H1 (cell line): ENCODE measurements around the gene PRR22. TPM values are rescaled to one million over a fixed set of nuclear protein-coding genes. Genes with fewer than 3 reads are reported as not detected.

Experiments
- CTCF ChIA-PET: fragments of 300-600 bp; sonication (Branson Sonifier 250); formaldehyde crosslinking; loops from one replicate; lab custom pipeline; 2021; ENCODE audit not compliant: partially characterized antibody; lab: Charles Lee
- POLR2A ChIA-PET: fragments of 300-600 bp; sonication (Branson Sonifier 250); formaldehyde crosslinking; loops from one replicate; lab custom pipeline; 2021; ENCODE audit warnings: inconsistent platforms; ENCODE audit not compliant: partially characterized antibody; lab: Charles Lee
- DNase-seq, 2 experiments: peaks; one replicate each; pipeline versions ENCODE4 v3.0.0 to v3.0.0-alpha.2; 2010 to 2022; ENCODE audit warnings: low spot score in 2 of 2, low read depth in 1 of 2, mixed read lengths in 1 of 2
- FAIRE-seq: peaks from 2 replicates; lab custom pipeline; 2011; peaks lifted over from hg19 to GRCh38; lab: Jason Lieb, UNC
- H2AFZ ChIP-seq: 2 replicates; pipeline ENCODE4 v1.8.1; 2012; ENCODE audit warnings: low read length, inconsistent platforms
- H2AK5ac ChIP-seq: 2 replicates; pipeline ENCODE4 v1.6.1; 2013; ENCODE audit warnings: low read depth, low read length
- H2BK120ac ChIP-seq: replicated peaks from 2 replicates; pipeline ENCODE3; 2013; ENCODE audit warnings: low read depth, low read length, inconsistent platforms
- H2BK12ac ChIP-seq: 2 replicates; pipeline ENCODE4 v1.6.1; 2013; ENCODE audit warnings: low read depth, low read length
- H2BK15ac ChIP-seq: 2 replicates; pipeline ENCODE4 v1.6.1; 2013; ENCODE audit warnings: low read length
- H2BK20ac ChIP-seq: 2 replicates; pipeline ENCODE4 v1.6.1; 2013; ENCODE audit warnings: low read length
- H2BK5ac ChIP-seq: 2 replicates; pipeline ENCODE4 v1.6.1; 2013; ENCODE audit warnings: low read depth, low read length
- H3K14ac ChIP-seq: 2 replicates; pipeline ENCODE4 v1.6.1; 2013; ENCODE audit warnings: inconsistent platforms; ENCODE audit not compliant: insufficient read length
- H3K18ac ChIP-seq: 2 replicates; pipeline ENCODE4 v1.6.1; 2013; ENCODE audit warnings: low read length; ENCODE audit errors: extremely low read depth
- H3K23ac ChIP-seq: 2 replicates; pipeline ENCODE4 v1.6.1; 2013; ENCODE audit warnings: inconsistent platforms; ENCODE audit not compliant: insufficient read length
- H3K23me2 ChIP-seq: 2 replicates; pipeline ENCODE4 v1.6.1; 2013; ENCODE audit warnings: low read depth, low read length
- H3K27ac ChIP-seq: 2 replicates; pipeline ENCODE4 v1.6.1; 2011; ENCODE audit warnings: low read depth, low read length, inconsistent platforms
- H3K27me3 ChIP-seq, 4 experiments: replicated peaks in 1 of 4; 1 replicate in 1 of 4; 2 replicates in 3 of 4; pipeline versions ENCODE4 v1.6.1 to v1.8.1; 2011 to 2013; ENCODE audit warnings: low read length in 3 of 4, mild to moderate bottlenecking in 3 of 4, inconsistent platforms in 2 of 4, mixed read lengths in 2 of 4, moderate library complexity in 1 of 4; ENCODE audit not compliant: control insufficient read depth in 3 of 4, insufficient read depth in 3 of 4; ENCODE audit errors: extremely low read depth in 1 of 4
- H3K36me3 ChIP-seq, 4 experiments: 2 replicates each; pipeline versions ENCODE4 v1.6.1 to v1.8.1; 2011 to 2013; ENCODE audit warnings: mild to moderate bottlenecking in 4 of 4, low read length in 3 of 4, moderate library complexity in 2 of 4, control low read depth in 1 of 4, inconsistent platforms in 1 of 4; ENCODE audit not compliant: insufficient read depth in 4 of 4, control insufficient read depth in 2 of 4
- H3K4ac ChIP-seq: replicated peaks from 2 replicates; pipeline ENCODE3; 2013; ENCODE audit warnings: low read length, low read depth, mixed read lengths, inconsistent platforms; ENCODE audit not compliant: insufficient read length
- H3K4me1 ChIP-seq, 4 experiments: replicated peaks in 1 of 4; 1 replicate in 1 of 4; 2 replicates in 3 of 4; pipeline versions ENCODE4 v1.6.1 to v1.8.1; 2011 to 2013; ENCODE audit warnings: low read length in 3 of 4, inconsistent platforms in 2 of 4, mixed read lengths in 1 of 4; ENCODE audit not compliant: insufficient read depth in 4 of 4, control insufficient read depth in 3 of 4
- H3K4me2 ChIP-seq, 2 experiments: 2 replicates each; pipeline versions ENCODE4 v1.6.1 to v1.8.1; 2011 to 2013; ENCODE audit warnings: low read depth in 2 of 2, low read length in 2 of 2, control low read depth in 1 of 2, inconsistent platforms in 1 of 2, mild to moderate bottlenecking in 1 of 2; ENCODE audit not compliant: insufficient read depth in 1 of 2
- H3K4me3 ChIP-seq, 4 experiments: fragments of 200-600, 300-600 bp in 1 of 4; sonication (generic), shearing (Covaris generic), sonication (Bioruptor Twin) in 1 of 4; 2 replicates each; pipeline versions ENCODE4 v1.5.1 to v1.8.1; 2011 to 2016; ENCODE audit warnings: low read length in 4 of 4, low read depth in 3 of 4, control low read depth in 2 of 4, inconsistent platforms in 2 of 4, mild to moderate bottlenecking in 2 of 4, mixed read lengths in 1 of 4, moderate library complexity in 1 of 4; ENCODE audit not compliant: insufficient read depth in 2 of 4; ENCODE audit errors: extremely low read depth in 1 of 4
- H3K56ac ChIP-seq: replicated peaks from 2 replicates; pipeline ENCODE3; 2013; ENCODE audit warnings: low read depth, mild to moderate bottlenecking, mixed read lengths, low read length, inconsistent platforms; ENCODE audit not compliant: insufficient read length
- H3K79me1 ChIP-seq: 2 replicates; pipeline ENCODE4 v1.6.1; 2013; ENCODE audit warnings: low read depth, low read length, control low read depth
- H3K79me2 ChIP-seq, 2 experiments: 2 replicates each; pipeline versions ENCODE4 v1.6.1 to v1.8.1; 2012 to 2013; ENCODE audit warnings: low read length in 2 of 2, mild to moderate bottlenecking in 2 of 2, inconsistent platforms in 1 of 2; ENCODE audit not compliant: insufficient read depth in 2 of 2, control insufficient read depth in 1 of 2
- H3K9ac ChIP-seq, 4 experiments: replicated peaks in 1 of 4; 1 replicate in 1 of 4; 2 replicates in 3 of 4; pipeline versions ENCODE4 v1.6.1 to v1.8.1; 2011 to 2013; ENCODE audit warnings: low read depth in 3 of 4, low read length in 3 of 4, control low read depth in 2 of 4, mild to moderate bottlenecking in 2 of 4, moderate library complexity in 2 of 4, inconsistent platforms in 1 of 4; ENCODE audit errors: extremely low read depth in 1 of 4
- H3K9me3 ChIP-seq, 2 experiments: 2 replicates each; pipeline versions ENCODE4 v1.6.1 to v1.8.1; 2012 to 2013; ENCODE audit warnings: mild to moderate bottlenecking in 2 of 2, moderate library complexity in 2 of 2, control low read depth in 1 of 2, inconsistent platforms in 1 of 2, low read depth in 1 of 2, low read length in 1 of 2, mixed read lengths in 1 of 2; ENCODE audit not compliant: insufficient read depth in 2 of 2
- H4K20me1 ChIP-seq, 2 experiments: replicated peaks in 1 of 2; 2 replicates each; pipeline versions ENCODE3 to v1.8.1; 2011 to 2013; ENCODE audit warnings: inconsistent platforms in 2 of 2, low read length in 2 of 2, mild to moderate bottlenecking in 1 of 2; ENCODE audit not compliant: insufficient read depth in 2 of 2, control insufficient read depth in 1 of 2
- H4K5ac ChIP-seq: 2 replicates; pipeline ENCODE4 v1.6.1; 2013; ENCODE audit warnings: low read length, low read depth, mixed read lengths, inconsistent platforms; ENCODE audit not compliant: insufficient read length
- H4K8ac ChIP-seq: 2 replicates; pipeline ENCODE4 v1.8.0; 2013; ENCODE audit warnings: mild to moderate bottlenecking, moderate library complexity, low read length, inconsistent platforms; ENCODE audit not compliant: insufficient read depth; ENCODE audit errors: extremely low read depth
- H4K91ac ChIP-seq: replicated peaks from 2 replicates; pipeline ENCODE3; 2013; ENCODE audit warnings: low read length, mixed read lengths, inconsistent platforms; ENCODE audit not compliant: insufficient read length
- NANOG ChIP-seq: IDR thresholded peaks from 2 replicates; pipeline ENCODE4 v1.6.1; 2011; ENCODE audit warnings: low read length, low read depth, mild to moderate bottlenecking, inconsistent platforms; ENCODE audit not compliant: insufficient read depth, poor library complexity, severe bottlenecking
- POLR2AphosphoS5 ChIP-seq: IDR thresholded peaks from 2 replicates; pipeline ENCODE4 v1.6.1; 2011; ENCODE audit warnings: low read depth, low read length
- RNF2 ChIP-seq: fragments of 200-900, 300-1000 bp; sonication (generic); IDR thresholded peaks from 2 replicates; pipeline ENCODE4 v1.7.1; 2016; ENCODE audit warnings: borderline replicate concordance, low read depth, mild to moderate bottlenecking, antibody characterized with exemption, low read length; ENCODE audit not compliant: poor library complexity, severe bottlenecking; ENCODE audit errors: missing control alignments
- SIRT6 ChIP-seq: IDR thresholded peaks from one replicate; pipeline ENCODE4 v1.7.1; 2012; ENCODE audit warnings: low read length, inconsistent platforms
- TAF1 ChIP-seq: IDR thresholded peaks from 2 replicates; pipeline ENCODE4 v1.6.1; 2011; ENCODE audit warnings: mild to moderate bottlenecking, low read depth, low read length
- TBP ChIP-seq: IDR thresholded peaks from 2 replicates; pipeline ENCODE4 v1.6.1; 2011; ENCODE audit warnings: low read depth, low read length, improper control_type of control experiment
- YY1 ChIP-seq: IDR thresholded peaks from 2 replicates; pipeline ENCODE4 v1.6.1; 2011; ENCODE audit warnings: low read depth, mild to moderate bottlenecking, low read length
- WGBS, 2 experiments: shearing (Covaris generic) in 1 of 2; methylation state at CpG; one replicate each; pipeline versions ENCODE4 v1.1.6 to v1.1.7; 2013 to 2015; ENCODE audit warnings: low lambda C conversion rate in 2 of 2, mixed read lengths in 2 of 2, inconsistent platforms in 1 of 2, low coverage in 1 of 2, missing lambda C conversion rate in 1 of 2; ENCODE audit not compliant: insufficient replicate concordance in 2 of 2, insufficient coverage in 1 of 2, insufficient read length in 1 of 2; ENCODE audit errors: extremely low coverage in 1 of 2, missing lambda C conversion rate in 1 of 2; 5-methylcytosine and 5-hydroxymethylcytosine counted together
- polyA plus RNA-seq, 7 experiments: library from polyadenylated mRNA; depleted of rRNA in 3 of 7; stranded (reverse) in 5 of 7; unstranded in 2 of 7; fragments of >200 nt in 5 of 7; fragments of 200-250 nt in 2 of 7; gene quantifications; 1 replicate in 5 of 7; 2 replicates in 1 of 7; 4 replicates in 1 of 7; pipeline versions ENCODE4 v1.2.1 to v1.2.3, GENCODE V29; 2011 to 2013; ENCODE audit warnings: missing spikeins in 2 of 7, mixed read lengths in 2 of 7
- total RNA-seq: library from RNA; stranded (reverse); fragmentation: NEBNext Ultra II Directional; extraction: Animal tissue kit (Norgen Biotek cat#: 25700); gene quantifications from 2 replicates; pipeline ENCODE4 v1.2.1, GENCODE V29; 2021
- TF ChIP-seq, protein P1 (sequence below): IDR thresholded peaks from 2 replicates; pipeline ENCODE4 v1.6.1; 2012; ENCODE audit warnings: inconsistent platforms
- TF ChIP-seq, protein P2 (sequence below): IDR thresholded peaks from 2 replicates; pipeline ENCODE4 v1.6.1; 2011; ENCODE audit warnings: low read length, improper control_type of control experiment
- TF ChIP-seq, protein P3 (sequence below): IDR thresholded peaks from 2 replicates; pipeline ENCODE4 v1.6.1; 2012; ENCODE audit warnings: low read length, inconsistent platforms

Gene PRR22
- total and polyA plus RNA-seq, 2 of the 8 experiments (the other 6 are each of a cell fraction or from before 2014, with no cell fraction given) = 1.9 to 2.1 TPM

- Histone ChIP-seq H3K27ac (no peak overlapping the region), H2BK5ac (no peak overlapping the region), H3K4ac (no peak overlapping the region), H3K4me3 (no peak overlapping the region), H3K18ac (no peak overlapping the region), H3K4me1 (no peaks in the 10 kb centered on the region), H4K20me1 (no peaks in the 10 kb centered on the region), H2AFZ (no peak overlapping the region), H3K9me3 (no peaks in the 10 kb centered on the region), H3K79me2 (no peaks in the 10 kb centered on the region), H3K4me2 (no peak overlapping the region), H4K91ac (no peak overlapping the region), H2BK15ac (no peak overlapping the region), H4K5ac (no peak overlapping the region), H4K8ac (no peak overlapping the region), H2BK12ac (no peak overlapping the region), H2BK20ac (no peak overlapping the region), H2BK120ac (no peak overlapping the region), H3K56ac (no peak overlapping the region), H3K27me3 (no peaks in the 10 kb centered on the region), H3K79me1 (no peaks in the 10 kb centered on the region), H3K23ac (no peak overlapping the region), H3K14ac (no peak overlapping the region), H3K23me2 (no peaks in the 10 kb centered on the region; the same call in 1 of the 2 replicates), H3K36me3 (no peaks in the 10 kb centered on the region), H3K9ac (no peak overlapping the region), H2AK5ac (no peak overlapping the region)
- ChIA-PET CTCF (interaction anchor here (0.6 to 2.6 kb wide), 12 partner anchors 9 to 125 kb away, joined by 3 to 10 read pairs (median 4); partner anchors contain the start of genes CATSPERD and NRTN), POLR2A (interaction anchor here (0.5 to 2.1 kb wide), 6 partner anchors 8 to 218 kb away, joined by 3 to 7 read pairs (median 3); partner anchors contain the start of gene RPL36)
- DNase-seq (no peak), FAIRE-seq (no peak)
- WGBS, 2 experiments = 90% methylated on average over 7 of the region's 7 CpGs; no CpG with 5 or more reads in 1 of the 2 experiments
- TF ChIP-seq, protein P1, sequence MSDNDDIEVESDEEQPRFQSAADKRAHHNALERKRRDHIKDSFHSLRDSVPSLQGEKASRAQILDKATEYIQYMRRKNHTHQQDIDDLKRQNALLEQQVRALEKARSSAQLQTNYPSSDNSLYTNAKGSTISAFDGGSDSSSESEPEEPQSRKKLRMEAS = no peak
- TF ChIP-seq SIRT6 (no peak), TAF1 (no peak), RNF2 (no peak), POLR2AphosphoS5 (no peak), TBP (no peak), NANOG (no peak), YY1 (no peak)
- TF ChIP-seq, protein P2, sequence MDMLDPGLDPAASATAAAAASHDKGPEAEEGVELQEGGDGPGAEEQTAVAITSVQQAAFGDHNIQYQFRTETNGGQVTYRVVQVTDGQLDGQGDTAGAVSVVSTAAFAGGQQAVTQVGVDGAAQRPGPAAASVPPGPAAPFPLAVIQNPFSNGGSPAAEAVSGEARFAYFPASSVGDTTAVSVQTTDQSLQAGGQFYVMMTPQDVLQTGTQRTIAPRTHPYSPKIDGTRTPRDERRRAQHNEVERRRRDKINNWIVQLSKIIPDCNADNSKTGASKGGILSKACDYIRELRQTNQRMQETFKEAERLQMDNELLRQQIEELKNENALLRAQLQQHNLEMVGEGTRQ = no peak
- TF ChIP-seq, protein P3, sequence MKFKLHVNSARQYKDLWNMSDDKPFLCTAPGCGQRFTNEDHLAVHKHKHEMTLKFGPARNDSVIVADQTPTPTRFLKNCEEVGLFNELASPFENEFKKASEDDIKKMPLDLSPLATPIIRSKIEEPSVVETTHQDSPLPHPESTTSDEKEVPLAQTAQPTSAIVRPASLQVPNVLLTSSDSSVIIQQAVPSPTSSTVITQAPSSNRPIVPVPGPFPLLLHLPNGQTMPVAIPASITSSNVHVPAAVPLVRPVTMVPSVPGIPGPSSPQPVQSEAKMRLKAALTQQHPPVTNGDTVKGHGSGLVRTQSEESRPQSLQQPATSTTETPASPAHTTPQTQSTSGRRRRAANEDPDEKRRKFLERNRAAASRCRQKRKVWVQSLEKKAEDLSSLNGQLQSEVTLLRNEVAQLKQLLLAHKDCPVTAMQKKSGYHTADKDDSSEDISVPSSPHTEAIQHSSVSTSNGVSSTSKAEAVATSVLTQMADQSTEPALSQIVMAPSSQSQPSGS = no peak
Measured at GRCh38 chr19:5795382-5795919, 10.9 kb upstream of the PRR22 start.
